ENCODE results near the gene ETV3. TPM values are rescaled to one million over a fixed set of nuclear protein-coding genes. Genes with fewer than 3 reads are reported as not detected.

Gene ETV3
- total RNA-seq, 2 experiments from 2014 or later = 47.7 to 47.9 TPM

- ATAC-seq = no peak
- ChIA-PET CTCF (interaction anchor here (0.8 to 1.9 kb wide), 2 partner anchors 11 to 32 kb away, joined by 3 to 4 read pairs; no protein-coding TSS in a partner anchor), POLR2A (no interaction called here)
- H3K4me1 Mint-ChIP-seq (ENCODE audit: low read depth) = no peaks in the 10 kb centered on the region
- H3K4me3 Mint-ChIP-seq = no peak overlapping the region
- no peaks in the 10 kb centered on the region for H3K36me3 Mint-ChIP-seq (ENCODE audit: low read depth)
- DNase-seq = no peak
- intact Hi-C loops (cut with micrococcal nuclease) = no loop called here
- TF ChIP-seq CTCF (IDR thresholded peaks at IDR 0.05) = no peak
- H3K27me3 Mint-ChIP-seq = peaks cover 8% of the 10 kb centered on the region
- H3K27ac Mint-ChIP-seq = no peak overlapping the region
- no peaks in the 10 kb centered on the region for H3K9me3 Mint-ChIP-seq
These were observed 29.8 kb upstream of the ETV3 start for GRCh38 chr1:157168015-157168414.

- ATAC-seq (no peak), DNase-seq (no peak)
- intact Hi-C loops (cut with micrococcal nuclease) = no loop called here
- ChIA-PET POLR2A (no interaction called here), CTCF (interaction anchor here (0.7 to 1.9 kb wide), 3 partner anchors 11 to 78 kb away, joined by 3 to 4 read pairs (median 4); no protein-coding TSS in a partner anchor)
- H3K36me3 Mint-ChIP-seq (ENCODE audit: low read depth) = no peaks in the 10 kb centered on the region
- no peaks in the 10 kb centered on the region for H3K4me1 Mint-ChIP-seq (ENCODE audit: low read depth)
- H3K27me3 Mint-ChIP-seq = peaks cover 8% of the 10 kb centered on the region
- no peaks in the 10 kb centered on the region for H3K9me3 Mint-ChIP-seq
- H3K27ac Mint-ChIP-seq = no peak overlapping the region
- TF ChIP-seq CTCF (IDR thresholded peaks at IDR 0.05) = no peak
- H3K4me3 Mint-ChIP-seq = no peak overlapping the region
These were observed 29.2 kb upstream of the ETV3 start for GRCh38 chr1:157167437-157167836.

- intact Hi-C loops (cut with micrococcal nuclease) = no loop called here
- TF ChIP-seq CTCF (IDR thresholded peaks at IDR 0.05) = no peak
- CTCF ChIA-PET = interaction anchor here (1.0 to 1.4 kb wide), 2 partner anchors 63 to 77 kb away, joined by 3 to 5 read pairs; no protein-coding TSS in a partner anchor
- H3K27ac Mint-ChIP-seq = no peak overlapping the region
- H3K4me3 Mint-ChIP-seq = no peak overlapping the region
- ATAC-seq = no peak
- DNase-seq = no peak
- no peaks in the 10 kb centered on the region for H3K9me3 Mint-ChIP-seq
- H3K27me3 Mint-ChIP-seq = peaks cover 7% of the 10 kb centered on the region
- H3K36me3 Mint-ChIP-seq (ENCODE audit: low read depth) = no peaks in the 10 kb centered on the region
- H3K4me1 Mint-ChIP-seq (ENCODE audit: low read depth) = no peaks in the 10 kb centered on the region
- POLR2A ChIA-PET = no interaction called here
These were observed 28.4 kb upstream of the ETV3 start for GRCh38 chr1:157166590-157166989.

GRCh38 chr1:157163273-157164127 is 25.3 kb upstream of the ETV3 start:
- Mint-ChIP-seq H3K4me3 (no peak overlapping the region), H3K27ac (no peak overlapping the region), H3K4me1 (ENCODE audit: low read depth) (no peaks in the 10 kb centered on the region), H3K27me3 (peaks cover 2% of the 10 kb centered on the region), H3K36me3 (ENCODE audit: low read depth) (no peaks in the 10 kb centered on the region), H3K9me3 (no peaks in the 10 kb centered on the region)
- intact Hi-C loops (cut with micrococcal nuclease) = no loop called here
- peak; percentile 82 for DNase-seq
- peak; percentile 85 for ATAC-seq
- CTCF ChIA-PET = interaction anchor here (0.6 to 2.0 kb wide), 5 partner anchors 9 to 74 kb away, joined by 3 to 11 read pairs (median 3); no protein-coding TSS in a partner anchor
- POLR2A ChIA-PET = interaction anchor here (0.6 kb wide), 1 partner anchor 25 kb away, joined by 3 read pairs; the partner anchor contains the start of gene ETV3
- TF ChIP-seq CTCF (IDR thresholded peaks at IDR 0.05) = peak; percentile 91

- Mint-ChIP-seq H3K4me3 (no peak overlapping the region), H3K4me1 (ENCODE audit: low read depth) (no peaks in the 10 kb centered on the region), H3K27me3 (peaks cover 2% of the 10 kb centered on the region), H3K36me3 (ENCODE audit: low read depth) (no peaks in the 10 kb centered on the region), H3K9me3 (no peaks in the 10 kb centered on the region), H3K27ac (no peak overlapping the region)
- no peak for DNase-seq
- ChIA-PET POLR2A (no interaction called here), CTCF (interaction anchor here (0.8 to 2.0 kb wide), 2 partner anchors 23 to 72 kb away, joined by 3 to 11 read pairs; no protein-coding TSS in a partner anchor)
- no peak for ATAC-seq
- TF ChIP-seq CTCF (IDR thresholded peaks at IDR 0.05) = no peak
- intact Hi-C loops (cut with micrococcal nuclease) = no loop called here
These were observed 24.1 kb upstream of the ETV3 start for GRCh38 chr1:157162345-157162744.
